RWPE2 (cell line): ENCODE measurements around the gene MAP4K4.

Source experiments
- ATAC-seq: fragments of 200-7000 bp; cut with Tn5 transposase; 3 replicates; pipeline ENCODE4 v1.9.1; 2021; ENCODE audit warnings: low read depth
- DNase-seq: peaks from one replicate; pipeline ENCODE4 v3.0.0-alpha.2; 2020; ENCODE audit warnings: low spot score
- H3K27ac ChIP-seq: fragments of 450-650 bp; 2 replicates; pipeline ENCODE4 v1.5.1; 2017; ENCODE audit warnings: mild to moderate bottlenecking; ENCODE audit not compliant: poor library complexity, severe bottlenecking
- H3K27me3 ChIP-seq: fragments of 250-450 bp; sonication (Bioruptor Pico); 2 replicates; pipeline ENCODE4 v1.5.1; 2021; ENCODE audit warnings: mild to moderate bottlenecking, moderate library complexity; ENCODE audit not compliant: insufficient read depth, poor library complexity, severe bottlenecking
- H3K36me3 ChIP-seq: fragments of 250-450 bp; sonication (Bioruptor Pico); 2 replicates; pipeline ENCODE4 v1.5.1; 2020; ENCODE audit warnings: low read depth, mild to moderate bottlenecking, moderate library complexity
- H3K4me1 ChIP-seq: fragments of 250-450 bp; sonication (Bioruptor Pico); 2 replicates; pipeline ENCODE4 v1.5.1; 2021; ENCODE audit warnings: mild to moderate bottlenecking, moderate library complexity; ENCODE audit not compliant: insufficient read depth, poor library complexity, severe bottlenecking
- H3K4me3 ChIP-seq: fragments of 250-450 bp; sonication (Bioruptor Pico); 2 replicates; pipeline ENCODE4 v1.5.1; 2021; ENCODE audit warnings: mild to moderate bottlenecking, moderate library complexity; ENCODE audit not compliant: severe bottlenecking
- H3K9me3 ChIP-seq: fragments of 250-450 bp; sonication (Bioruptor Pico); 2 replicates; pipeline ENCODE4 v1.5.1; 2021; ENCODE audit warnings: mild to moderate bottlenecking, moderate library complexity; ENCODE audit not compliant: severe bottlenecking
- TF ChIP-seq, protein P1 (sequence below): fragments of 450-650 bp; IDR thresholded peaks from one replicate; pipeline ENCODE4 v1.5.1; 2017; ENCODE audit warnings: mild to moderate bottlenecking, moderate library complexity; ENCODE audit not compliant: poor library complexity, severe bottlenecking

MAP4K4 gene

DNA sequence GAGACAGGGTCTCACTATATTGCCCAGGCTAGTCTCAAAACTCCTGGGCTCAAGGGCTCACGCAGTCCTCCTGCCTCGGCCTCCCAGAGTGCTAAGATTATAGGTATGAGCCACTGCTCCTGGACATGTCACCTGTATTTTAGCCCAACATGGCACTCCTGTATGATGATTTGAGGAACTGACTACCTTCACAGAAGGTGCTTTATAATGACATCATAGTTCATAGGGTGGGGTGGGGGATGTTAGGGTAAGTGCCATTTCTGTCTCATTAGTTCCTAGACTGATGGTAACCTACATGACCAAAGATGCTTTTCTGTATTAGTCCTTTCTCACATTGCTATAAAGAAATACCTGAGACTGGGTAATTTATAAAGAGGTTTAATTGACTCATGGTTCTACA is 109.7 kb downstream of the MAP4K4 start:
- no peaks in the 10 kb centered on the region for H3K36me3 ChIP-seq
- peaks cover 49% of the 10 kb centered on the region for H3K4me1 ChIP-seq
- peak overlapping the region; percentile 90 for H3K27ac ChIP-seq
- DNase-seq (no peak), ATAC-seq (no peak)
- no peak overlapping the region for H3K4me3 ChIP-seq
- TF ChIP-seq, protein P1, sequence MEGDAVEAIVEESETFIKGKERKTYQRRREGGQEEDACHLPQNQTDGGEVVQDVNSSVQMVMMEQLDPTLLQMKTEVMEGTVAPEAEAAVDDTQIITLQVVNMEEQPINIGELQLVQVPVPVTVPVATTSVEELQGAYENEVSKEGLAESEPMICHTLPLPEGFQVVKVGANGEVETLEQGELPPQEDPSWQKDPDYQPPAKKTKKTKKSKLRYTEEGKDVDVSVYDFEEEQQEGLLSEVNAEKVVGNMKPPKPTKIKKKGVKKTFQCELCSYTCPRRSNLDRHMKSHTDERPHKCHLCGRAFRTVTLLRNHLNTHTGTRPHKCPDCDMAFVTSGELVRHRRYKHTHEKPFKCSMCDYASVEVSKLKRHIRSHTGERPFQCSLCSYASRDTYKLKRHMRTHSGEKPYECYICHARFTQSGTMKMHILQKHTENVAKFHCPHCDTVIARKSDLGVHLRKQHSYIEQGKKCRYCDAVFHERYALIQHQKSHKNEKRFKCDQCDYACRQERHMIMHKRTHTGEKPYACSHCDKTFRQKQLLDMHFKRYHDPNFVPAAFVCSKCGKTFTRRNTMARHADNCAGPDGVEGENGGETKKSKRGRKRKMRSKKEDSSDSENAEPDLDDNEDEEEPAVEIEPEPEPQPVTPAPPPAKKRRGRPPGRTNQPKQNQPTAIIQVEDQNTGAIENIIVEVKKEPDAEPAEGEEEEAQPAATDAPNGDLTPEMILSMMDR: no peak
- no peaks in the 10 kb centered on the region for H3K27me3 ChIP-seq
- H3K9me3 ChIP-seq: no peaks in the 10 kb centered on the region

DNA sequence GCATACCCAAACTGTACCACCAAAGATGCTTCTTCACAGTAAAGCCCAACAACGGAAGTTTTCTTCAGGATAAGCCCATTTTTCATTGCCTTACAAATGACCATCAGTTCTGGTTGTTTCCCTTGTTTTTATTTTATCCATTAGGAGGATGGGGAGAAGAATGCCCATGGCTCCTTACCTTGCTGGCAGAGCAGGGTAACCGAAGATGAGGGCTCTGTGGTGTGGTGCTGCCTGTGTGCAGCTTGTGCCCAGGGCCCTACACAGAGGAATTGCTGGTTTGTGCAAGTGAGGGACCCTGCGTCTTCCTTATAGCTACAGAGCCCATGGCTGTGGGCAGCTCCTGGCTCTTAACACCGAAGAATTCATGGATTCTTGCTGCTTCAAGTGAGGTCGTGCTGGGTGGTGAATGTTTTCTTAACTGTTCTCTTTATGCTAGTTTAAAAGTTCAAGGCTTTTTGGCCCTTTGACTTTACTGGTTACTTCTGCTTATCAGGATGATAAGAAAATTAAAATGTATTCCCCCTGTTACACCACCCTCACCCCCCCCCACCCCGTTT is 110.6 kb downstream of the MAP4K4 start:
- Histone ChIP-seq H3K36me3 (no peaks in the 10 kb centered on the region), H3K27ac (peak overlapping the region; percentile 90), H3K4me3 (no peak overlapping the region), H3K27me3 (no peaks in the 10 kb centered on the region), H3K9me3 (no peaks in the 10 kb centered on the region), H3K4me1 (peaks cover 41% of the 10 kb centered on the region)
- DNase-seq: no peak
- TF ChIP-seq, protein P1: no peak
- ATAC-seq: no peak

GRCh38 chr2:101809698-101810097 is 112.2 kb downstream of the MAP4K4 start:
- Histone ChIP-seq H3K9me3 (no peaks in the 10 kb centered on the region), H3K36me3 (no peaks in the 10 kb centered on the region), H3K4me3 (no peak overlapping the region), H3K27ac (no peak overlapping the region), H3K27me3 (no peaks in the 10 kb centered on the region), H3K4me1 (peaks cover 27% of the 10 kb centered on the region)
- TF ChIP-seq, protein P1: no peak
- ATAC-seq (no peak), DNase-seq (no peak)

GRCh38 chr2:101811226-101812015 is 113.9 kb downstream of the MAP4K4 start:
- ATAC-seq (no peak), DNase-seq (no peak)
- no peaks in the 10 kb centered on the region for H3K36me3 ChIP-seq
- H3K27me3 ChIP-seq: no peaks in the 10 kb centered on the region
- peaks cover 28% of the 10 kb centered on the region for H3K4me1 ChIP-seq
- no peak overlapping the region for H3K27ac ChIP-seq
- no peaks in the 10 kb centered on the region for H3K9me3 ChIP-seq
- H3K4me3 ChIP-seq: no peak overlapping the region
- TF ChIP-seq, protein P1: no peak

GRCh38 chr2:101812226-101812625 is 114.7 kb downstream of the MAP4K4 start:
- Histone ChIP-seq H3K9me3 (no peaks in the 10 kb centered on the region), H3K4me1 (peaks cover 21% of the 10 kb centered on the region), H3K4me3 (no peak overlapping the region), H3K27me3 (no peaks in the 10 kb centered on the region), H3K36me3 (no peaks in the 10 kb centered on the region), H3K27ac (no peak overlapping the region)
- ATAC-seq (no peak), DNase-seq (no peak)
- TF ChIP-seq, protein P1: no peak
